C4-2B (cell line): ENCODE results near the gene PEX16.

Experiments
- CTCF ChIP-seq: fragments of 450-650 bp; conservative IDR thresholded peaks from 2 replicates; pipeline ENCODE4 v1.5.1; 2017; ENCODE audit warnings: mild to moderate bottlenecking
- ZFX ChIP-seq: fragments of 450-650 bp; IDR thresholded peaks from 2 replicates; pipeline ENCODE4 v1.6.1; 2017

GRCh38 chr11:45929486-45930030 is 11.9 kb upstream of the PEX16 start:
- TF ChIP-seq CTCF (no peak), ZFX (no peak)
